IPS DF 4.7 (cell line): ENCODE measurements around the gene KRTAP4-3.
"Not testable (repeated sequence)": the region's sequence is repeated elsewhere in the genome, so short reads cannot be mapped to it uniquely, and the experiment has no call there.

ENCODE experiments used
- DNase-seq: peaks from one replicate; pipeline ENCODE4 v3.0.0-alpha.2; 2013; ENCODE audit warnings: low spot score; ENCODE audit errors: extremely low read depth

The KRTAP4-3 gene

DNA sequence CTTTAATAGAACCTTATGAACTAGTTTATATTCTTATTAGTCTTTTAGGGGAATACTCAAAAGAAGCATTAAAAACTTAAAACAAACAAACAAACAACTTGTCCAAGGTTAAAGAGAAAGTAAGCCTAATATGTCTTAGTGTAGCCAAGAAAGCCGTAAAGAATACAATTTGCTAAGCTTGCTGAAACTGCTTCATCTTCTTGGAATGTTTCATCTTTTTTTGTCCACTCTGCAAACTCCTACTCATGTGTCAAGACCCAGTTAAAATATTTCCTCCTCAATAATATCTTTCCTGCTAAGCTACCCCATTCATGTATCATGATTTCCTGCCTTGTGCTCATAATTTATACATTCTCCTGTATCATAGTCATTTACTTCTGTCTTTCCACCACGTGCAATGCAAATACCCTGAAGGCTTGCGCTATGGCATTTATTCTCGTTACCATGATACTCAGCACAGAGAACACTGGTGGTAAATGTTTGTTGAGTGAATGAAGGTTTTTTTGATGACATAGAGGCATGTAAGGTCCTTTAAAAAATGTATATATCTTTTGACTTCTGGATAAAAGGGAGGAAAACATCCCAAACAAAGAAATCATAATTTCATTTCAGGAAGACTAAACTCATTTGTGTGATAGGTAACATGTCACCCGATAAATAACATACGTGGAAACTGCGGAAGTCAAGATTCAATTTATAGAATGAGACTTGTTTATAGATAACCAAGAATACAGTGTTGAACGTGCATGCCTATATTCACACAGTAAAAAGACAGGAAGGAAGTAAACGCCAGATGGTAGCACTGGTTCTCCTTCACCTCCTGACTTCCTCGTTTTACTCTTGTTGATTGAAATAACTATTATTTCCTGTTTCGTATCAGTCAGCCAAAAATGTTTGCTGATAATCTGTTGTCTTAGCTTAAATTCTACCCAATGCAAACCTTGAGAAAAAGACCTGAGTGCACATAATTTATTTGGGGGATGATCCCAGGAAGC is 48.0 kb downstream of the KRTAP4-3 start:
- DNase-seq = not testable (repeated sequence)

DNA sequence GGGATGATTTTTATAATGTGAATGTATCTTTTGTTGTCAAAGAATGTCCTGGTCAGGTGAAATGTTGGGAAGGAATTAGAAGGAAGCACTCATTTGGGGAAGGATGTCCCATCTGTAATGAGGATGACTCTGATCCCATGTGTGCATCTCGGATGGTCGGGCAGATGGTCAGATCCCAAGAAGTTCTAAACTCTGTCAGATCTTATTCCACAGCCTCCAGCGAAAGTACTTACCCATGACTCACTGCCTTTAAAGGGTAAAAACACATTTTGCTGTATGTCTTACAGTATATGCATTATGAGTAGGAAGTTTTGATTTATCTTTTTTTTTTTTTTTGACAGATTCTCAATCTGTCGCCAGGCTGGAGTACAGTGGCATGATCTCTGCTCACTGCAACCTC is 49.3 kb downstream of the KRTAP4-3 start:
- no peak for DNase-seq

DNA sequence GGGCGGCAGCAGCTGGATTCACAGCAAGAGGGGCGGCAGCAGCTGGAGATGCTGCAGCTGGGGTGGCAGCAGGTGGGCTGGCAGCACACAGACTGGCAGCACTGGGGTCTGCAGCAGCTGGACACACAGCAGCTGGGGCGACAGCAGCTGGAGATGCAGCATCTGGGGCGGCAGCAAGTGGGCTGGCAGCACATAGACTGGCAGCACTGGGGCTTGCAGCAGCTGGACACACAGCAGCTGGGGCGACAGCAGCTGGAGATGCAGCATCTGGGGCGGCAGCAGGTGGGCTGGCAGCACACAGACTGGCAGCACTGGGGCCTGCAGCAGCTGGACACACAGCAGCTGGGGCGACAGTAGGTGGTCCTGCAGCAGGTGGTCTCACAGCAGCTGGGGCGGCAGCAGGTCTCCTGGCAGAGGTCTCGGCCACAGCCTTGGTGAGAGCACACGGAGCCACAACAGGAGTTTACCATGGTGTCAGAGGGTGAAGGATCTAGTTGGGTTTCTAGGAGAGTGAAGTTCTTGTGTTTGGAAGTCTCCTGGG is 50.1 kb downstream of the KRTAP4-3 start, which contains the start of gene KRTAP4-11:
TSS of gene KRTAP4-11 (minus strand) at position 528 of the 541 bp plus-strand sequence. CDS start at position 470, 58 bp downstream.
- DNase-seq = not testable (repeated sequence)
